Glomerular visceral epithelial cell (primary cell): ENCODE results near the gene MTG1.
"Not testable (repeated sequence)": the region's sequence is repeated elsewhere in the genome, so short reads cannot be mapped to it uniquely, and the experiment has no call there.

Experiments used
- DNase-seq: peaks from one replicate; pipeline ENCODE4 v3.0.0-alpha.2; 2016; ENCODE audit errors: extremely low spot score

The MTG1 gene

GRCh38 chr10:133400624-133401424 is 6.9 kb downstream of the MTG1 start:
- no peak for DNase-seq

GRCh38 chr10:133401500-133401899 is 7.5 kb downstream of the MTG1 start:
- no peak for DNase-seq

GRCh38 chr10:133401981-133402725 is 8.2 kb downstream of the MTG1 start:
- no peak for DNase-seq

- no peak for DNase-seq
Observed at GRCh38 chr10:133403359-133403758, 9.4 kb downstream of the MTG1 start.

DNA sequence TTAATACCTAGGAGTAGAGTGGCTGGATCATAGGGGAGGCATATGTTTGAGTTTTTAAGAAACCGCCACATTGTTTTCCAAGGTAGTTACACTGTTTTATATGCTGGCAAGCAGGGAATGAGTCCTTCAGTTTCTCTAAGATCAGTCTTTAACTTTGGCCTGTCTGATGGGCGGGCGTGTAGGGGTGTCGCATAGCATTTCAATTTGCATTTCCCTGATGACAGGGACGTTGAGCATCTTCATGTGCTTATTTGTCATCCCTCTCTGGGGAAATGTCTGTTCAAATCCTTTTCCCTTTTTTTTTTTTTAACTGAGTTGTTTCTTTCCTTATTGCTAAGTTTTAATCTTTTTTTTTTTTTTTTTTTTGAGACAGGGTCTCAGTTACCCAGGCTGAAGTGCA is 9.8 kb downstream of the MTG1 start:
- no peak for DNase-seq

GRCh38 chr10:133405272-133405671 is 11.3 kb downstream of the MTG1 start:
- no peak for DNase-seq

- DNase-seq = no peak
Observed at GRCh38 chr10:133405844-133406527, 12.0 kb downstream of the MTG1 start.

- DNase-seq = no peak
Observed at GRCh38 chr10:133411523-133412380, 17.8 kb downstream of the MTG1 start.

DNA sequence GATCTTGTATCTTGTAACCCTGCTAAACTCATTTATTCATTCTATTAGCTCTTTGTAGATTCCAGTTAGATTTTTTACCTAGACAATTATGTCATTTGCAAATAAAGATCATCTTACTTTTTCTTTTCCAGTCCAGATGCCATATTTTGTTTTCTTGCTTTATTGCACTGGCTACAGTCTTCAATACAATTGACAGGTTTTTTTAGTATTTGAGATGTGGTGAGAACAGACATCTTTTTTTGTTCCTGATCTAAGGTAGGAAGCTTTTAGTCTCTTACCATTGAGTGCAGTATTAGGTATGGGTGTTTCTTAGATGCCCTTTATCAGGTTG is 18.4 kb downstream of the MTG1 start:
- no peak for DNase-seq

- not testable (repeated sequence) for DNase-seq
Observed at GRCh38 chr10:133414401-133414800, 20.4 kb downstream of the MTG1 start.

DNA sequence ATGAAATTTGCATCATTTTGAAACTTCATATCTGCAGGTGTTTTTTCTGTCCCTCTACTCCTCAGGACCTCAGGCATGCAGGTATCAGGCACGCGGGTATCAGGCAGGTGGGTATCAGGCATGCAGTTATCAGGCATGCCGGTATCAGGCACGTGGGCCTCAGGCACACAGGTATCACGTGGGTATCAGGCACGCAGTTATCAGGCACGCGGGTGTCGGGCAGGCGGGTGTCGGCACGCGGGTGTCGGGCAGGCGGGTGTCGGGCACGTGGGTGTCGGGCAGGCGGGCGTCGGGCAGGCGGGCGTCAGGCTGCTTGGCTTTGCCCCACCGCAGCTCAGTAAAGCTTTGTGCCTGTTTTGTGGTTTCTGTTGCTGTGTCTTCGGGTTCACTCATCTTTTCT is 21.8 kb downstream of the MTG1 start:
- DNase-seq = no peak

GRCh38 chr10:133418289-133418993 is 24.5 kb downstream of the MTG1 start:
- no peak for DNase-seq

GRCh38 chr10:133419211-133419950 is 25.4 kb downstream of the MTG1 start:
- no peak for DNase-seq

GRCh38 chr10:133420028-133420427 is 26.1 kb downstream of the MTG1 start:
- DNase-seq = no peak

GRCh38 chr10:133420579-133420978 is 26.6 kb downstream of the MTG1 start:
- DNase-seq = no peak

- no peak for DNase-seq
Observed at GRCh38 chr10:133421336-133422222, 27.6 kb downstream of the MTG1 start.

DNA sequence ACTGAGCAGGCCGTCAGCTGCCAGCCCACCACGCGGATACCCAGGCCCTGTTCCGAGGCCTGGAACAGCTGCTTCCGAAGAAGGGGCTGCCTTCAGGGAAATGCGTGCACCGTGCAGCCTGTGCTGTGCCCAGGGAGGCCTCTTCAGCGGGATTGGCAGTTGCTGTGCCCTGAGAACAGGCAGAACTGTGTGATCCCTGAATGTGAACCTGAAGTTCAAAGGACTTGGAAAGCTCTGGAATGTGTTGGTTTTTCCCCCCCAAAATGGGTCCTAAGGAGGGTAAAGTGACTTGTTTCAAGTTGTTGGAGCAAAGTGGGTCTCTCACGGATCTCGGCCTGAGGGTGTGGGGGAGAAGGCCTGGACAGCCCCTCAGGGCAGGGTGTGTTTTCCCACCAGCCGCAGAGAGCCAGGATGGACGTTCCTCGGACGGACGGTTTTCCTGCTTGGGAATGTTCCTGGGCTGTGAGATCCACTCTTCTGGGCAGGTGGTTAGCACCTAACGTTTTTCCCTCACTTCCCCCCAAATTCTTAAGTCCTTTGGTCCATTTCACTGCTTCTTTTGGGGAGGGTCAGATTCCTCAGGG is 28.4 kb downstream of the MTG1 start:
- no peak for DNase-seq

GRCh38 chr10:133422807-133423771 is 29.1 kb downstream of the MTG1 start:
- DNase-seq = no peak
